ENCODE data around the gene CLEC4F.

DNA sequence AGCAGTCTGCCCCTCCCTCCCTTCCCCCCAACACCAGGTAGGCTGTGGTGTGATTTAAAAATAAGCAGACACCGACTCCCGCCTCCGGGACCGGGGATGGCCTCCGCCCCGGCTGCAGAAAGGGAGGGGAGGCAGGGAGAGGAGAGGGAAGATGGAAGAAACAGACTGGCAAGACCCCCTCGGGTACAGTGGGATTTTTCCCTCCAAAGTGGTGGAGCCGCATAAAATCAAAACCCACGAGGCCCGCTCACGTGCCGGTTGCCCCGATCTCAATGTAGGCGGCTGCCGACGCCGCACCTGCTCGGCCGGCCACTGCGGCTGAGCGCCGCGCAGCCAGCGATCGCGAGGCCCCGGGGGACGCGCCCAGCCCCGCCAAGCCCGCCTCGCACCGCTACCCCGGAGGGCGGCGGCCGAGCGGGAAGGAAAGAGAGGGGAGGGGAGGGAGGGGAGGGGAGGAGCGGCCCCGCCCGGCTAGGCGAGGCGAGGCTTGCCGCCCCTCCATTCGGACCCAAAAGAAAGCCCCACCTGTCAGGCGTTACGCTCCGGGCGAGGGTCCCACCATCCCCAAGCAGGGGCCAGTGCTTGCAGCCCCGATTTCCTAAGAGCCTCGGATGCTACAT lies 53.2 kb downstream of the CLEC4F start:
- TF ChIP-seq, protein P1, sequence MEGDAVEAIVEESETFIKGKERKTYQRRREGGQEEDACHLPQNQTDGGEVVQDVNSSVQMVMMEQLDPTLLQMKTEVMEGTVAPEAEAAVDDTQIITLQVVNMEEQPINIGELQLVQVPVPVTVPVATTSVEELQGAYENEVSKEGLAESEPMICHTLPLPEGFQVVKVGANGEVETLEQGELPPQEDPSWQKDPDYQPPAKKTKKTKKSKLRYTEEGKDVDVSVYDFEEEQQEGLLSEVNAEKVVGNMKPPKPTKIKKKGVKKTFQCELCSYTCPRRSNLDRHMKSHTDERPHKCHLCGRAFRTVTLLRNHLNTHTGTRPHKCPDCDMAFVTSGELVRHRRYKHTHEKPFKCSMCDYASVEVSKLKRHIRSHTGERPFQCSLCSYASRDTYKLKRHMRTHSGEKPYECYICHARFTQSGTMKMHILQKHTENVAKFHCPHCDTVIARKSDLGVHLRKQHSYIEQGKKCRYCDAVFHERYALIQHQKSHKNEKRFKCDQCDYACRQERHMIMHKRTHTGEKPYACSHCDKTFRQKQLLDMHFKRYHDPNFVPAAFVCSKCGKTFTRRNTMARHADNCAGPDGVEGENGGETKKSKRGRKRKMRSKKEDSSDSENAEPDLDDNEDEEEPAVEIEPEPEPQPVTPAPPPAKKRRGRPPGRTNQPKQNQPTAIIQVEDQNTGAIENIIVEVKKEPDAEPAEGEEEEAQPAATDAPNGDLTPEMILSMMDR (IDR thresholded peaks at IDR 0.05): no peak
- TF ChIP-seq POLR2A (IDR thresholded peaks at IDR 0.05): no peak
